ENCODE data around the gene EEF2K. TPM values are rescaled to one million over a fixed set of nuclear protein-coding genes. Genes with fewer than 3 reads are reported as not detected.

Gene EEF2K
- total and polyA plus RNA-seq, 2 of the 13 experiments (the other 11 are each of a cell fraction or from before 2014, with no cell fraction given) = 22.0 to 23.8 TPM

DNA sequence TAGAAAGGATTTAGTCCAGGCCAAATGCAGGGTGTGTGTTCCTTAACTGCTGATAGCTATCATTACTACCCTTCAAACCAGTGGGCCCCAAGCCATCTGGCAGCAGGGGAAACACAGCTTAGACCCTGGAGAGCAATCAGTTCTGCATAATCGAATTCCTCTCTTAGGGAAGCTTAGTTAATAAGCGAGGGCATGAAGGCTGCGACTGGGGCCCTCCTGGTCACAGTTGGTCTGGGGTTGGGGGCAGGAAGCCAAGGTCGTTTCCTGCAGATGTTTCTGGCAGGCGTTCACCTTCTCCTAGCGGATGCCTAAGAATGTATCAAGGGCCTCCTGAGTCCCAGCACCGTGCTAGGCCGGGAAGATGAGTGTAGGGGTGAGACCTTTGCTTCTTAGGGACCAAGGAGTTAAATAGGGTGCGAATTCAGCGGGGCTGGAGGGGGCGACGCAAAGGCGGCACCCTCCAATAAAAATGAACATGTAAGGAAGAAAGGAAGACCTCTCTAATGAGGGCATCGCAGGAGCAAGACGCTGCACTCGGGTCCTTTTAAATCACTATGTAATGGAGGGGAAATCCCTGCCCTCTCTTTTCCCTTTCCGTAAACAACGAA is 16.5 kb upstream of the EEF2K start (continued):
- TF ChIP-seq, protein P1, sequence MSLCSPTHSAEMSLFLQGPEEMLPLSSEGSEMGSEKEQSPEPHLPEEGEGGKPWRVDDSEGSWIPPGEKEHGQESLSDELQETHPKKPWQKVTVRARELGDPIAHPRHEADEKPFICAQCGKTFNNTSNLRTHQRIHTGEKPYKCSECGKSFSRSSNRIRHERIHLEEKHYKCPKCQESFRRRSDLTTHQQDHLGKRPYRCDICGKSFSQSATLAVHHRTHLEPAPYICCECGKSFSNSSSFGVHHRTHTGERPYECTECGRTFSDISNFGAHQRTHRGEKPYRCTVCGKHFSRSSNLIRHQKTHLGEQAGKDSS (CRISPR knock-in tag; IDR thresholded peaks at IDR 0.05; ENCODE audit: borderline replicate concordance, low read depth) = no peak
- no peak for TF ChIP-seq ATF6 (CRISPR knock-in tag; conservative IDR thresholded peaks at IDR 0.05)
- TF ChIP-seq NFE2L2 (IDR thresholded peaks at IDR 0.05; ENCODE audit: low read length) = no peak
- TF ChIP-seq, protein P2, sequence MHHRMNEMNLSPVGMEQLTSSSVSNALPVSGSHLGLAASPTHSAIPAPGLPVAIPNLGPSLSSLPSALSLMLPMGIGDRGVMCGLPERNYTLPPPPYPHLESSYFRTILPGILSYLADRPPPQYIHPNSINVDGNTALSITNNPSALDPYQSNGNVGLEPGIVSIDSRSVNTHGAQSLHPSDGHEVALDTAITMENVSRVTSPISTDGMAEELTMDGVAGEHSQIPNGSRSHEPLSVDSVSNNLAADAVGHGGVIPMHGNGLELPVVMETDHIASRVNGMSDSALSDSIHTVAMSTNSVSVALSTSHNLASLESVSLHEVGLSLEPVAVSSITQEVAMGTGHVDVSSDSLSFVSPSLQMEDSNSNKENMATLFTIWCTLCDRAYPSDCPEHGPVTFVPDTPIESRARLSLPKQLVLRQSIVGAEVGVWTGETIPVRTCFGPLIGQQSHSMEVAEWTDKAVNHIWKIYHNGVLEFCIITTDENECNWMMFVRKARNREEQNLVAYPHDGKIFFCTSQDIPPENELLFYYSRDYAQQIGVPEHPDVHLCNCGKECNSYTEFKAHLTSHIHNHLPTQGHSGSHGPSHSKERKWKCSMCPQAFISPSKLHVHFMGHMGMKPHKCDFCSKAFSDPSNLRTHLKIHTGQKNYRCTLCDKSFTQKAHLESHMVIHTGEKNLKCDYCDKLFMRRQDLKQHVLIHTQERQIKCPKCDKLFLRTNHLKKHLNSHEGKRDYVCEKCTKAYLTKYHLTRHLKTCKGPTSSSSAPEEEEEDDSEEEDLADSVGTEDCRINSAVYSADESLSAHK (CRISPR knock-in tag; IDR thresholded peaks at IDR 0.05; ENCODE audit: borderline replicate concordance) = no peak
- TF ChIP-seq ZNF878 (CRISPR knock-in tag; IDR thresholded peaks at IDR 0.05) = peak; percentile 78; the same call in 1 of the 2 replicates
- TF ChIP-seq ZBTB26 (CRISPR knock-in tag; IDR thresholded peaks at IDR 0.05; ENCODE audit: borderline replicate concordance) = peak; percentile 18; the same call in 1 of the 2 replicates
- no peak for TF ChIP-seq ZNF777 (CRISPR knock-in tag; IDR thresholded peaks at IDR 0.05)
- TF ChIP-seq STAG1 (CRISPR knock-in tag; IDR thresholded peaks at IDR 0.05) = no peak
- TF ChIP-seq NFKB2 (CRISPR knock-in tag; IDR thresholded peaks at IDR 0.05; ENCODE audit: borderline replicate concordance) = no peak
- TF ChIP-seq ATF7-NPFF (CRISPR knock-in tag; IDR thresholded peaks at IDR 0.05; ENCODE audit: low read depth) = no peak
- TF ChIP-seq ZNF605 (CRISPR knock-in tag; IDR thresholded peaks at IDR 0.05) = no peak
- no peak for TF ChIP-seq BRCA1 (CRISPR knock-in tag; IDR thresholded peaks at IDR 0.05)
- no peak for TF ChIP-seq SNAI1 (CRISPR knock-in tag; IDR thresholded peaks at IDR 0.05; ENCODE audit: borderline replicate concordance)
- TF ChIP-seq ZNF720 (CRISPR knock-in tag; IDR thresholded peaks at IDR 0.05) = no peak
- TF ChIP-seq KLF6 (CRISPR knock-in tag; IDR thresholded peaks at IDR 0.05) = no peak
- TF ChIP-seq BCL3 (CRISPR knock-in tag; IDR thresholded peaks at IDR 0.05) = no peak
- TF ChIP-seq, protein P3, sequence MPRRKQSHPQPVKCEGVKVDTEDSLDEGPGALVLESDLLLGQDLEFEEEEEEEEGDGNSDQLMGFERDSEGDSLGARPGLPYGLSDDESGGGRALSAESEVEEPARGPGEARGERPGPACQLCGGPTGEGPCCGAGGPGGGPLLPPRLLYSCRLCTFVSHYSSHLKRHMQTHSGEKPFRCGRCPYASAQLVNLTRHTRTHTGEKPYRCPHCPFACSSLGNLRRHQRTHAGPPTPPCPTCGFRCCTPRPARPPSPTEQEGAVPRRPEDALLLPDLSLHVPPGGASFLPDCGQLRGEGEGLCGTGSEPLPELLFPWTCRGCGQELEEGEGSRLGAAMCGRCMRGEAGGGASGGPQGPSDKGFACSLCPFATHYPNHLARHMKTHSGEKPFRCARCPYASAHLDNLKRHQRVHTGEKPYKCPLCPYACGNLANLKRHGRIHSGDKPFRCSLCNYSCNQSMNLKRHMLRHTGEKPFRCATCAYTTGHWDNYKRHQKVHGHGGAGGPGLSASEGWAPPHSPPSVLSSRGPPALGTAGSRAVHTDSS (CRISPR knock-in tag; conservative IDR thresholded peaks at IDR 0.05) = no peak
- TF ChIP-seq ATF3 (CRISPR knock-in tag; IDR thresholded peaks at IDR 0.05) = peak; percentile 34; the same call in 1 of the 2 replicates
- TF ChIP-seq AGO1 (IDR thresholded peaks at IDR 0.05; ENCODE audit: low read depth, low read length, poor library complexity, severe bottlenecking) = no peak

Measured in HepG2 (cell line).